ENCODE results near the gene VWF.

VWF gene

GRCh38 chr12:5947006-5947405, 177.5 kb downstream of the VWF start:
- DNase-seq (ENCODE audit: low read depth): no peak

- DNase-seq (ENCODE audit: low read depth): no peak
Observed at GRCh38 chr12:5946388-5946787, 178.1 kb downstream of the VWF start.

- no peak for DNase-seq (ENCODE audit: low read depth)
Observed at GRCh38 chr12:5945071-5946008, 179.1 kb downstream of the VWF start, which contains the start of gene ANO2. Gene ANO2 (minus strand): TSS chr12:5945259. CDS start chr12:5945217, 42 bp downstream.

- DNase-seq (ENCODE audit: low read depth): no peak
Observed at GRCh38 chr12:5944688-5945070, 179.8 kb downstream of the VWF start.

- no peak for DNase-seq (ENCODE audit: low read depth)
Observed at GRCh38 chr12:5944053-5944452, 180.4 kb downstream of the VWF start.

GRCh38 chr12:5941907-5942306, 182.6 kb downstream of the VWF start:
- no peak for DNase-seq (ENCODE audit: low read depth)

- DNase-seq (ENCODE audit: low read depth): no peak
Observed at GRCh38 chr12:5927732-5928516, 196.5 kb downstream of the VWF start.

- no peak for DNase-seq (ENCODE audit: low read depth)
Observed at GRCh38 chr12:5925646-5926045, 198.8 kb downstream of the VWF start.

- DNase-seq (ENCODE audit: low read depth): no peak
Observed at GRCh38 chr12:5924342-5924741, 200.1 kb downstream of the VWF start.

GRCh38 chr12:5923751-5924150, 200.7 kb downstream of the VWF start:
- no peak for DNase-seq (ENCODE audit: low read depth)

GRCh38 chr12:5923043-5923605, 201.3 kb downstream of the VWF start:
- no peak for DNase-seq (ENCODE audit: low read depth)

- no peak for DNase-seq (ENCODE audit: low read depth)
Observed at GRCh38 chr12:5921966-5922899, 202.2 kb downstream of the VWF start.

- DNase-seq (ENCODE audit: low read depth): no peak
Observed at GRCh38 chr12:5921027-5921909, 203.2 kb downstream of the VWF start.

- DNase-seq (ENCODE audit: low read depth): no peak
Observed at GRCh38 chr12:5916785-5917290, 207.6 kb downstream of the VWF start.

GRCh38 chr12:5915511-5915910, 209.0 kb downstream of the VWF start:
- DNase-seq (ENCODE audit: low read depth): no peak

GRCh38 chr12:5914387-5915149, 209.9 kb downstream of the VWF start:
- DNase-seq (ENCODE audit: low read depth): no peak

GRCh38 chr12:5913387-5913786, 211.1 kb downstream of the VWF start:
- no peak for DNase-seq (ENCODE audit: low read depth)

GRCh38 chr12:5912437-5913334, 211.8 kb downstream of the VWF start:
- DNase-seq (ENCODE audit: low read depth): no peak

- DNase-seq (ENCODE audit: low read depth): no peak
Observed at GRCh38 chr12:5912011-5912410, 212.5 kb downstream of the VWF start.
